ENCODE measurements around the gene VAC14.

Gene VAC14

GRCh38 chr16:70714581-70715054 lies 86.3 kb downstream of the VAC14 start:
- H3K4me3 ChIP-seq (ENCODE audit: low read depth, low read length) = no peak overlapping the region
- no peak for DNase-seq (ENCODE audit: low read depth)
- no peak for TF ChIP-seq CTCF (IDR thresholded peaks at IDR 0.05; ENCODE audit: low read depth, low read length, missing control alignments)

GRCh38 chr16:70713824-70714223 lies 87.1 kb downstream of the VAC14 start:
- H3K4me3 ChIP-seq (ENCODE audit: low read depth, low read length) = no peak overlapping the region
- no peak for TF ChIP-seq CTCF (IDR thresholded peaks at IDR 0.05; ENCODE audit: low read depth, low read length, missing control alignments)
- no peak for DNase-seq (ENCODE audit: low read depth)

GRCh38 chr16:70713342-70713741 lies 87.6 kb downstream of the VAC14 start:
- H3K4me3 ChIP-seq (ENCODE audit: low read depth, low read length) = no peak overlapping the region
- no peak for DNase-seq (ENCODE audit: low read depth)
- no peak for TF ChIP-seq CTCF (IDR thresholded peaks at IDR 0.05; ENCODE audit: low read depth, low read length, missing control alignments)

- no peak for DNase-seq (ENCODE audit: low read depth)
- no peak for TF ChIP-seq CTCF (IDR thresholded peaks at IDR 0.05; ENCODE audit: low read depth, low read length, missing control alignments)
- no peak overlapping the region for H3K4me3 ChIP-seq (ENCODE audit: low read depth, low read length)
These were observed 88.0 kb downstream of the VAC14 start for GRCh38 chr16:70712942-70713341.

- no peak for DNase-seq (ENCODE audit: low read depth)
- H3K4me3 ChIP-seq (ENCODE audit: low read depth, low read length) = no peak overlapping the region
- TF ChIP-seq CTCF (IDR thresholded peaks at IDR 0.05; ENCODE audit: low read depth, low read length, missing control alignments) = no peak
These were observed 88.6 kb downstream of the VAC14 start for GRCh38 chr16:70712359-70712758.

GRCh38 chr16:70711211-70712031 lies 89.5 kb downstream of the VAC14 start:
- H3K4me3 ChIP-seq (ENCODE audit: low read depth, low read length) = no peak overlapping the region
- DNase-seq (ENCODE audit: low read depth) = no peak
- TF ChIP-seq CTCF (IDR thresholded peaks at IDR 0.05; ENCODE audit: low read depth, low read length, missing control alignments) = no peak
